Smooth muscle cell of the pulmonary artery (primary cell): Measurements from ENCODE around the gene CFAP210. TPM values are rescaled to one million over a fixed set of nuclear protein-coding genes. Genes with fewer than 3 reads are reported as not detected.

ENCODE experiments used
- total RNA-seq: library from RNA; depleted of rRNA; stranded (reverse); fragments of >200 nt; gene quantifications from 2 replicates; pipeline ENCODE4 v1.2.3, GENCODE V29; 2014

The CFAP210 gene, protein sequence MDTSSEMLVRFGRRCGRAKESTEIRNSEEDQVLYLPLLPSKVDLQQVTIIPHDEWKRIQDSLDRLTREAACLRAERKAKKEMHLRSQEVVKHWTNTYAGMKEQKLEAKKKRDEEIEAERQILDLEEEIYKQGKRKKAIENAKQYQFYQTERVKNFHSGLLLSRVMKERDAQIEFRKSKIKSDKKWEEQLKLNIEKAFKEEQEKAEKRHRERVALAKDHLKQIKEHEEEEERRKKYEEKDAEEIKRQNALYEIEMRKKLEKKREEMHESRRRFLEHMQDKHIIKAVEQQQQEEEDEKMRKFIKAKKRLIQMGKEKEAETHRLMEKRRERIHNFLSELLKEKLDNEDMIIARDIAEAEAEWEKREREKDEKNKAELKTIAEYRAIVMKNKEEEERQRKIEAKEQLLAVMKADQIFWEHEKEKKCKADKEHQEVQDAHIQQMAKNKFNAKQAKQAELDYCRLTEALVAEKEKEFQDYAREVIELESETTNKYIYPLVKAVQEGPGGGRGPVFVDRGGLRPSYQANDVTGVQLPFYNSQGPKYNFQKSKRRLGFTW
- not detected in 2 replicates for total RNA-seq

GRCh38 chr2:169694113-169694893 is at the start of gene CFAP210, which contains the start of gene PHOSPHO2:
Gene CFAP210 (minus strand): TSS chr2:169694405. CDS start chr2:169694327, 78 bp downstream.
Gene PHOSPHO2 (plus strand): TSS chr2:169694469. CDS start chr2:169700972, 6,503 bp downstream.

Other genes with a start within 250 kb of the CFAP210 start
- gene BBS5, start 214.9 kb downstream of the CFAP210 start, total RNA-seq = 6.1 TPM in 2 replicates
- 0.56 and 0.72 TPM in 2 replicates for gene KLHL41, start 184.7 kb downstream of the CFAP210 start, total RNA-seq
- 17.1 and 18.9 TPM in 2 replicates for gene FASTKD1, start 120.5 kb downstream of the CFAP210 start, total RNA-seq
- 25.0 and 27.4 TPM in 2 replicates for gene PPIG, start 110.1 kb downstream of the CFAP210 start, total RNA-seq
- 1.6 and 1.8 TPM in 2 replicates for gene PHOSPHO2, start 64 bp upstream of the CFAP210 start, total RNA-seq
- 3.1 and 3.5 TPM in 2 replicates for gene KLHL23, start 39.4 kb upstream of the CFAP210 start, total RNA-seq
- gene SSB, start 104.5 kb upstream of the CFAP210 start, total RNA-seq = 59.6 and 85.0 TPM in 2 replicates
- gene METTL5, start 130.5 kb upstream of the CFAP210 start, total RNA-seq = 29.7 and 36.5 TPM in 2 replicates
- 40.0 and 56.4 TPM in 2 replicates for gene UBR3, start 133.0 kb upstream of the CFAP210 start, total RNA-seq